Left ventricle myocardium inferior (tissue), 1 donor: Measurements from ENCODE around the gene ADORA1. TPM values are rescaled to one million over a fixed set of nuclear protein-coding genes. Genes with fewer than 3 reads are reported as not detected.

Source experiments
- DNase-seq: peaks from one replicate; pipeline ENCODE4 v3.0.0-alpha.2; 2020
- H3K27ac ChIP-seq: fragments of 200-600 bp; replicated peaks from 2 replicates; pipeline ENCODE4 v1.8.0; 2021
- H3K27me3 ChIP-seq: fragments of 200-600 bp; 2 replicates; pipeline ENCODE4 v1.8.0; 2021; ENCODE audit warnings: low read depth
- H3K36me3 ChIP-seq: fragments of 200-600 bp; 2 replicates; pipeline ENCODE4 v1.8.0; 2021
- H3K4me1 ChIP-seq: fragments of 200-600 bp; 2 replicates; pipeline ENCODE4 v1.8.0; 2021
- H3K4me3 ChIP-seq: fragments of 200-600 bp; 2 replicates; pipeline ENCODE4 v1.8.0; 2021; ENCODE audit warnings: mild to moderate bottlenecking, moderate library complexity
- H3K9me3 ChIP-seq: fragments of 200-600 bp; replicated peaks from 2 replicates; pipeline ENCODE4 v1.8.0; 2021
- intact Hi-C: fragments of 100-400 bp; cut with micrococcal nuclease; formaldehyde crosslinking; loops from one replicate; pipeline ENCODE4 v1.11.0; 2022
- total RNA-seq: library from RNA; stranded (reverse); fragmentation: NEBNext Ultra II Directional; extraction: Animal tissue kit (Norgen Biotek cat#: 25700); gene quantifications from one replicate; pipeline ENCODE4 v1.2.1, GENCODE V29; 2021
- TF ChIP-seq, protein P1 (sequence below): fragments of 200-600 bp; IDR thresholded peaks from 2 replicates; pipeline ENCODE4 v1.8.0; 2021; ENCODE audit warnings: antibody characterized with exemption, mild to moderate bottlenecking, borderline replicate concordance
- donor health status: DM: no; HTN: yes; CAD: no; lungs with severe emphysema.

Gene ADORA1
- total RNA-seq, 1 donor from 2014 or later, result 16.4 TPM

DNA sequence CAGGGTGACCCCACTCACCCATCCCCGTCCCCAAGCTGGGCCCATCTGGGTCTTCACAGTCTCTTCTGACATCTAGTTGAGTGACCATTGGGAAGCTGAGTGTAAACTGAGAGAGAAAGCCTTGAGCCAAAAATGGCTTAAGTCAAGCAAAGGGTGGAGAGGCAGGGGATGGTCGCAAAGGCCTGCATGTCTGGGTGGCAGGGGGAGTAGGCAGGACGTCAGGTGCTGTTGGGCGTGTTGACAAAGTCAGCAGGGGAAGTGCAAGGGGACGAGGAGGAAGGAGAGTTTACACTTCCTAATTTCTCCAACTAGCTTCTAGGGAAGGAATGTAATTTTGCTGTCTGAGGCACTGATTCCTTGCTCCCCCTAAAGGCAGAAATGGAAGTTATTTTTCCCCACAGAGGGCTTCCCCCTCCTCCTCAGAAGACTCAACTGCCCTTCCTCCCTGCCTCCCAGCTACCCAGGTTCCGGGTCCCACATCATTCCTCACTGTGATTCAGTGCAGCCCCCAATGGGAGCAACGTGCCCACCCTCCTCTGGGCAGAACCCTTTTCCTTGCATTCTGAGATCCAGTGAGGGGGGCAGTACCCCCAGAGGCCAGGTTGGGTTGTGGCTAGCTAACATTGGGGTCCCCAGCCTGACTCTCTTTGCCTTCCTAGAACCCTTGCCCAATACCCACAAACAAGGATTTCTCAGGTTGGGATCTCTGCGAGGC lies 1.2 kb upstream of the ADORA1 start:
- intact Hi-C loops, result no loop called here
- no peak for DNase-seq
- H3K4me1 ChIP-seq, result peaks cover 61% of the 10 kb centered on the region

DNA sequence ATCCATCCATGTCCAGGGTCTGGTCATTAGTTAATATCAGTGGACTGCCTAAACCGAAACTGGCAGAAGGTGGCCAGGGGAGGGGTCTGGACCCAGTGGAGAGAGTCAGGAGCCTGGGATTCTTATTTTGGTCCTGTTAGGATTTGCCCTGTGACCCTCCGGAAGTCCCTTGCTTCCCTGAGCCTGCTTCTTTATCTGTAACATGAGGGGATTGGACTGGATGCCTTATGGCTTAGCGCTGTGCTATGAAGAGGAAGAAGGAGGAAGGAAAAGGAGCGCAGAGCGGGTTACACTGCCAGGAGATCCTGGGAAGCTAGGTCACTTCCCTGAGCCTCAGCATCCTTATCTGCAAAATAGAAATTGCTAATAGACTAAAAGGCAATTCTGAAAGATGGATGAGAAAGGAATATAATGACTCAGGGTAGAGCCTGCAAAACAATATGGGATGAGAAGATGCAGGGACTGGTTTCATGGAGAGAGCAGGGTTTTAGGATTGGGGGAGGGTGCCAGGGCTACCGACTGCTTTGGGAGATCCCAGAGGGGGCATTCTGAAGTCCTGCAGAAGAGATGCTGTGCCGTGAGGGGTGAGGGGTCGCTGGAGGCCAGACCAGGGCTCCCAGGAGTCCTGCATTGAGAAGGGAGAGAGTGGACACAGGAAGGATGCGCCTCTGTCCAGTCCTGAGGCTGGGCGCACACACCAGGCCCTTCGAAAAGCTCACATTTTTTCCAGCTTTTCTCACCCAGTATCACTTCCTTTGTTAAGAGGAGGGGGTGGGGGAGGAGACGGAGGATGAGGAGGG lies 460 bp upstream of the ADORA1 start:
- H3K36me3 ChIP-seq, result no peaks in the 10 kb centered on the region
- intact Hi-C loops, result no loop called here
- no peaks in the 10 kb centered on the region for H3K9me3 ChIP-seq
- H3K27me3 ChIP-seq, result peaks cover 61% of the 10 kb centered on the region
- TF ChIP-seq, protein P1, sequence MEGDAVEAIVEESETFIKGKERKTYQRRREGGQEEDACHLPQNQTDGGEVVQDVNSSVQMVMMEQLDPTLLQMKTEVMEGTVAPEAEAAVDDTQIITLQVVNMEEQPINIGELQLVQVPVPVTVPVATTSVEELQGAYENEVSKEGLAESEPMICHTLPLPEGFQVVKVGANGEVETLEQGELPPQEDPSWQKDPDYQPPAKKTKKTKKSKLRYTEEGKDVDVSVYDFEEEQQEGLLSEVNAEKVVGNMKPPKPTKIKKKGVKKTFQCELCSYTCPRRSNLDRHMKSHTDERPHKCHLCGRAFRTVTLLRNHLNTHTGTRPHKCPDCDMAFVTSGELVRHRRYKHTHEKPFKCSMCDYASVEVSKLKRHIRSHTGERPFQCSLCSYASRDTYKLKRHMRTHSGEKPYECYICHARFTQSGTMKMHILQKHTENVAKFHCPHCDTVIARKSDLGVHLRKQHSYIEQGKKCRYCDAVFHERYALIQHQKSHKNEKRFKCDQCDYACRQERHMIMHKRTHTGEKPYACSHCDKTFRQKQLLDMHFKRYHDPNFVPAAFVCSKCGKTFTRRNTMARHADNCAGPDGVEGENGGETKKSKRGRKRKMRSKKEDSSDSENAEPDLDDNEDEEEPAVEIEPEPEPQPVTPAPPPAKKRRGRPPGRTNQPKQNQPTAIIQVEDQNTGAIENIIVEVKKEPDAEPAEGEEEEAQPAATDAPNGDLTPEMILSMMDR, result no peak
- H3K27ac ChIP-seq, result peak overlapping the region; percentile 89
- DNase-seq, result no peak
- peak overlapping the region; percentile 64 for H3K4me3 ChIP-seq
- H3K4me1 ChIP-seq, result peaks cover 67% of the 10 kb centered on the region

More for the DNA sequence above, 1.2 kb upstream of the ADORA1 start:
- no peaks in the 10 kb centered on the region for H3K36me3 ChIP-seq
- no peaks in the 10 kb centered on the region for H3K9me3 ChIP-seq
- H3K4me3 ChIP-seq, result peak overlapping the region; percentile 64
- no peak overlapping the region for H3K27ac ChIP-seq
- peaks cover 69% of the 10 kb centered on the region for H3K27me3 ChIP-seq
- TF ChIP-seq, protein P1, result peak; percentile 55

DNA sequence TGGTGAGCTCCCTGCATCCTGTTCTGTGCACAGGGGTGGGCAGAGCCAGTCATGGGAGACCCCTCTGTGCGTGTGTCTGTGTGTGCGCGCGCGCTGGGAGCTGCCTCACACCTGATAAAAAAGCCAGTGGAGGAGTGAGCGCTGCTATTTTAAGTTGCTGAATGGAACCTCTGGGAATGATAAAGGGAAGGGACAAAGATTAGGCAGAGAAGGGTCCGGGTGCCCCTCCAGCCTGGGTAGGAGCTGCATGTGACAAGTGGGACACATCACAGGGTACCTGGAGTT lies 847 bp downstream of the ADORA1 start:
- H3K4me1 ChIP-seq, result peaks cover 67% of the 10 kb centered on the region
- intact Hi-C loops, result no loop called here

DNA sequence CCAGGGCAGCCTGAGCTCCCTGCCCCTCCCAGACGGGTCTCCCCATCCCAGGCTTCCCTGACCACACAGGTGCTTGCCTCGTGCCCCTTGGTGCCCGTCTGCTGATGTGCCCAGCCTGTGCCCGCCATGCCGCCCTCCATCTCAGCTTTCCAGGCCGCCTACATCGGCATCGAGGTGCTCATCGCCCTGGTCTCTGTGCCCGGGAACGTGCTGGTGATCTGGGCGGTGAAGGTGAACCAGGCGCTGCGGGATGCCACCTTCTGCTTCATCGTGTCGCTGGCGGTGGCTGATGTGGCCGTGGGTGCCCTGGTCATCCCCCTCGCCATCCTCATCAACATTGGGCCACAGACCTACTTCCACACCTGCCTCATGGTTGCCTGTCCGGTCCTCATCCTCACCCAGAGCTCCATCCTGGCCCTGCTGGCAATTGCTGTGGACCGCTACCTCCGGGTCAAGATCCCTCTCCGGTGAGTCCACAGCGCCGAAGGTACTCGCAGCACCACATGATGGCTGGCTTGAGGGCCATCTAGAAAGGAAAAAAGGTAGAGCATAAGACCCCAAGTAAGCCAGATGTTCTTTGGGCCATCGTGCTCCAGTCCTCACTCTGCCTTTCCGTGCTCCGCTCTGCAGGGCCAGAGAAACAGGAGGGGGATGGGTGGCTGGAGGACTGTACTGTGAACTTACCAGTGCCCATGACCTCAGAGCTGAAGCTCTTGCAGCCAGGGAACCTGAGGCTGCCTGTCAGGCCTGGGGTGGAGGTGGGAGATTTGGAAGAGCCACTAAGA lies 1.4 kb downstream of the ADORA1 start:
- peaks cover 43% of the 10 kb centered on the region for H3K27me3 ChIP-seq
- H3K9me3 ChIP-seq, result no peaks in the 10 kb centered on the region
- intact Hi-C loops, result no loop called here
- H3K4me3 ChIP-seq, result peak overlapping the region; percentile 64
- peak overlapping the region; percentile 89 for H3K27ac ChIP-seq
- peaks cover 67% of the 10 kb centered on the region for H3K4me1 ChIP-seq
- H3K36me3 ChIP-seq, result no peaks in the 10 kb centered on the region
- TF ChIP-seq, protein P1, result no peak
- no peak for DNase-seq

More for the DNA sequence above, 847 bp downstream of the ADORA1 start:
- TF ChIP-seq, protein P1, result no peak
- Histone ChIP-seq H3K27ac (peak overlapping the region; percentile 89), H3K27me3 (peaks cover 48% of the 10 kb centered on the region), H3K36me3 (no peaks in the 10 kb centered on the region), H3K9me3 (no peaks in the 10 kb centered on the region), H3K4me3 (peak overlapping the region; percentile 64)
- DNase-seq, result no peak

DNA sequence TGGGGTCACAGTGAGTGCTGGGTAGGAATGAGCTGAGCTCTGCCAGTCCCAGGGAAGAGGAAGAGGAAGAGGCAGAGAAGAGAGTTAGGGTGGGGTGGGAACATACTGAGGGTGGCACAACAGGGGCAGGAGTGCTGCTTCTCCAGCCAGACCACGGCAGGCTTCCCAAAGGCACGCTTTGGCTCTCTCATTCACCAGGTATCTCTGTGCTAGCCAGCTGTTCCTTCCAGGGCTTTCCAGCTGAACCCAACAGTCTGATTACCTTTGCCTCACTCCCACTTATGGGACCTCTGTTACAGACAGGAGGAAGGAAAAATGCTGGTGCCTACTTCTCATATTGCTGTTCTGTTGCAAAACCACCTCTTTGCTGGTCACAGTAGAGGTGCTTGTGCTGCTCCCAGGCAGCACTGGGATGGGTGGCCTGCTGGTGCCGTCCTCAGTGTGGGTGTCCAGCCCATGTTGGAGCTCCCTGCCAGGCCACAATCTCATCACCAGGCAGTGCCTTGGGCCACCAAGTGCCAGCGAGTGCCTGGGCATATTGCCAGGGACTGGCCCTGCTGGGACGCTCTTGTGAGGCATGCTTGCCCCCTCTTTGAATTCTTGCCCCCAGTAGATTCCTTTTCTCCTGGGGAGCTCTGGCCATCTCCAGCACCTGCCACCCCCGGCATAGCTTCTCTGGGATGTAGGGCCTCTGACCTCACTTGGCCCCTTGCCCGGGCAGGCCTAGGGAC lies 2.1 kb downstream of the ADORA1 start:
- TF ChIP-seq, protein P1, result no peak
- Histone ChIP-seq H3K36me3 (no peaks in the 10 kb centered on the region), H3K9me3 (no peaks in the 10 kb centered on the region), H3K27me3 (peaks cover 35% of the 10 kb centered on the region), H3K27ac (peak overlapping the region; percentile 89), H3K4me3 (peak overlapping the region; percentile 64), H3K4me1 (peaks cover 67% of the 10 kb centered on the region)
- intact Hi-C loops, result no loop called here
- DNase-seq, result peak; percentile 76
